Measurements from ENCODE around the gene MRFAP1L1.

- no peak for TF ChIP-seq FOXK2 (IDR thresholded peaks at IDR 0.05)
- no peak for TF ChIP-seq SP1 (IDR thresholded peaks at IDR 0.05)
- no peak for TF ChIP-seq NFRKB (IDR thresholded peaks at IDR 0.05)
- no peak for TF ChIP-seq FOXA1 (IDR thresholded peaks at IDR 0.05)
- TF ChIP-seq BHLHE40 (IDR thresholded peaks at IDR 0.05; ENCODE audit: borderline replicate concordance) = no peak
- TF ChIP-seq HDGF (IDR thresholded peaks at IDR 0.05; ENCODE audit: borderline replicate concordance) = no peak
- no peak for TF ChIP-seq L3MBTL2 (conservative IDR thresholded peaks at IDR 0.05)
- TF ChIP-seq, protein P1, sequence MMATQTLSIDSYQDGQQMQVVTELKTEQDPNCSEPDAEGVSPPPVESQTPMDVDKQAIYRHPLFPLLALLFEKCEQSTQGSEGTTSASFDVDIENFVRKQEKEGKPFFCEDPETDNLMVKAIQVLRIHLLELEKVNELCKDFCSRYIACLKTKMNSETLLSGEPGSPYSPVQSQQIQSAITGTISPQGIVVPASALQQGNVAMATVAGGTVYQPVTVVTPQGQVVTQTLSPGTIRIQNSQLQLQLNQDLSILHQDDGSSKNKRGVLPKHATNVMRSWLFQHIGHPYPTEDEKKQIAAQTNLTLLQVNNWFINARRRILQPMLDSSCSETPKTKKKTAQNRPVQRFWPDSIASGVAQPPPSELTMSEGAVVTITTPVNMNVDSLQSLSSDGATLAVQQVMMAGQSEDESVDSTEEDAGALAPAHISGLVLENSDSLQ (IDR thresholded peaks at IDR 0.05) = no peak
- TF ChIP-seq LEF1 (IDR thresholded peaks at IDR 0.05; ENCODE audit: borderline replicate concordance) = no peak
- no peak for TF ChIP-seq FOXM1 (IDR thresholded peaks at IDR 0.05; ENCODE audit: borderline replicate concordance)
- no peak for TF ChIP-seq TARDBP (IDR thresholded peaks at IDR 0.05)
- TF ChIP-seq ARNT (IDR thresholded peaks at IDR 0.05) = no peak
Measured at GRCh38 chr4:6751611-6752485, 42.2 kb upstream of the MRFAP1L1 start.

Data from HEK293T (cell line).